ENCODE measurements around the gene ALDH1B1. TPM values are rescaled to one million over a fixed set of nuclear protein-coding genes. Genes with fewer than 3 reads are reported as not detected.

ALDH1B1 gene
- total RNA-seq, 1 experiment from 2014 or later = 46.6 TPM

DNA sequence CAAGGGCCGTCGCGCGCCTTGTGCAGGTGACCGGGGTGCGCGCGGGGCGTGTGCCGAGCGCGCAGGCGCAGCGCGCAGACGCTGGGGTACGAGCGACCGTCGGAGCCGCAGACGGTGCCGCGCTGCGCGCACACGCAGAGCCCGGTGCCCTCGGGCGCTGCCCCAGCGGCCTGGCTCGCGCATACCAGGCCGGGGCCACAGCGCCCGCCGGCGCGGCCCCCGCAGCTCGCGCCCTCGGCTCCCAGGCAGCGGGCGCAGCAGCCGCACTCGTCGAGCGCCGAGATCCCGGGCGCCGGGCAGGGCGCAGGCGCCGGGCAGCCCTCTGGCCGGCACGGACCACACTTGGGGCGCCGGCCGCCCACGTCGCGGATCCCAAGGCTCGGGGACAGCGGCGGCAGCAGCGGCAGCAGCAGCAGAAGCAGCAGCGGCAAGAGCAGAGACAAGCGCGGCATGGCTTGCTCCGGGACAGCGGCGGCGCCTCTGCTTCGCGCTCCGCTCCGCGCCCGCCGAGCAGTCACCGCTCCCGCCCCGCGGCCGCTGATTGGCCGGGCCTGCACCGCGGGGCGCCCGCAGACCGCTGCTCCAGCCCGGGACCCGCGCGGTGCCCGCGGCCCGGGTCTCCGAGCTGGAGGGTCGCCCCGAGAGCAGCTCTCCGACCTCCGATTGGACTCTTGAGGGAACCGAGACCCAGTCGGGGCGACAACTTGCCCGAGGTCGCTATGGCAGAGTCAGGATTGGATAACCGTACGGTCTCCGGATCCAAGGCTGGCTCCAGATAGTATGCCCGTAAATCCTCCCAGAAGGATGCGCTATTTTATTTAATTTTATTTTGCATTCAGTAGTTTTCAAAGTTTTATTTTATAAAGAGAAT lies 31.7 kb downstream of the ALDH1B1 start, which contains the start of gene IGFBPL1 (continued):
- no peak for TF ChIP-seq SP1 (IDR thresholded peaks at IDR 0.05; ENCODE audit: low read depth)

DNA sequence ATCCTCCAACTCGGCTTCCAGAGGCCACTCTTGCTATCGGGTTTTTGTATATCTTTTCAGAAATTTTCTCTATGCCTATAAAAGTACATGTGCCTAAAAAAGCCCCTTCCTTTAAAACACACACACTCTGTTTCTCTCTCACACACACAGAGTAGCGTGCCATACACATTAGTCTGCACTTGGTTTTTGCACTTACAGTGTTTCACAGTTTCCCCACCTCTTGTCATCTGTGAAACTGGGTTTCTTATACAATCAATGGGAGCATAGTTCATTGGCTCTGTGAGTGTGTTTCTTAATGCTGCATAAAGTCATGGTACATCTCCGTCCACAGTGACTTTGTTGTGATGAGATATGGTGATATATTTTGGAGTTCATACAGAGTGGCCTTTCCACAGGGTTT lies 32.4 kb downstream of the ALDH1B1 start:
- peaks cover 2% of the 10 kb centered on the region; the same call in 1 of the 2 replicates for H3K27me3 ChIP-seq (ENCODE audit: insufficient read depth, low read length)
- no peak for TF ChIP-seq SRF (IDR thresholded peaks at IDR 0.05; ENCODE audit: low read depth)
- TF ChIP-seq, protein P1, sequence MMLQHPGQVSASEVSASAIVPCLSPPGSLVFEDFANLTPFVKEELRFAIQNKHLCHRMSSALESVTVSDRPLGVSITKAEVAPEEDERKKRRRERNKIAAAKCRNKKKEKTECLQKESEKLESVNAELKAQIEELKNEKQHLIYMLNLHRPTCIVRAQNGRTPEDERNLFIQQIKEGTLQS (IDR thresholded peaks at IDR 0.05) = no peak
- TF ChIP-seq RAD21 (IDR thresholded peaks at IDR 0.05; ENCODE audit: low read depth) = no peak
- TF ChIP-seq JUND (IDR thresholded peaks at IDR 0.05) = no peak
- TF ChIP-seq SP1 (IDR thresholded peaks at IDR 0.05; ENCODE audit: low read depth) = no peak
- no peak for TF ChIP-seq CBX3 (IDR thresholded peaks at IDR 0.05; ENCODE audit: low read depth)
- TF ChIP-seq EZH2phosphoT487 (IDR thresholded peaks at IDR 0.05; ENCODE audit: borderline replicate concordance) = no peak
- no peak for TF ChIP-seq SIN3A (IDR thresholded peaks at IDR 0.05; ENCODE audit: low read depth)
- no peak for TF ChIP-seq REST (IDR thresholded peaks at IDR 0.05; ENCODE audit: low read depth)
- TF ChIP-seq POLR2A (IDR thresholded peaks at IDR 0.05; ENCODE audit: borderline replicate concordance, extremely low read depth, insufficient read depth, insufficient read length) = no peak
- TF ChIP-seq TCF7L2 (IDR thresholded peaks at IDR 0.05; ENCODE audit: borderline replicate concordance, extremely low read depth, insufficient read depth, insufficient read length) = no peak
- TF ChIP-seq YY1 (IDR thresholded peaks at IDR 0.05; ENCODE audit: extremely low read depth, insufficient replicate concordance, low read depth, low read length) = no peak
- TF ChIP-seq ELF1 (IDR thresholded peaks at IDR 0.05; ENCODE audit: borderline replicate concordance, low read depth) = no peak
- no peak for TF ChIP-seq EGR1 (IDR thresholded peaks at IDR 0.05; ENCODE audit: low read depth)
- TF ChIP-seq, protein P2, sequence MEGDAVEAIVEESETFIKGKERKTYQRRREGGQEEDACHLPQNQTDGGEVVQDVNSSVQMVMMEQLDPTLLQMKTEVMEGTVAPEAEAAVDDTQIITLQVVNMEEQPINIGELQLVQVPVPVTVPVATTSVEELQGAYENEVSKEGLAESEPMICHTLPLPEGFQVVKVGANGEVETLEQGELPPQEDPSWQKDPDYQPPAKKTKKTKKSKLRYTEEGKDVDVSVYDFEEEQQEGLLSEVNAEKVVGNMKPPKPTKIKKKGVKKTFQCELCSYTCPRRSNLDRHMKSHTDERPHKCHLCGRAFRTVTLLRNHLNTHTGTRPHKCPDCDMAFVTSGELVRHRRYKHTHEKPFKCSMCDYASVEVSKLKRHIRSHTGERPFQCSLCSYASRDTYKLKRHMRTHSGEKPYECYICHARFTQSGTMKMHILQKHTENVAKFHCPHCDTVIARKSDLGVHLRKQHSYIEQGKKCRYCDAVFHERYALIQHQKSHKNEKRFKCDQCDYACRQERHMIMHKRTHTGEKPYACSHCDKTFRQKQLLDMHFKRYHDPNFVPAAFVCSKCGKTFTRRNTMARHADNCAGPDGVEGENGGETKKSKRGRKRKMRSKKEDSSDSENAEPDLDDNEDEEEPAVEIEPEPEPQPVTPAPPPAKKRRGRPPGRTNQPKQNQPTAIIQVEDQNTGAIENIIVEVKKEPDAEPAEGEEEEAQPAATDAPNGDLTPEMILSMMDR (IDR thresholded peaks at IDR 0.05 in 2 of 3, conservative IDR thresholded peaks at IDR 0.05 in 1 of 3; ENCODE audit: borderline replicate concordance in 1 of 3, insufficient read depth in 1 of 3, low read depth in 2 of 3, low read length in 2 of 3) = no peak
- TF ChIP-seq, protein P3, sequence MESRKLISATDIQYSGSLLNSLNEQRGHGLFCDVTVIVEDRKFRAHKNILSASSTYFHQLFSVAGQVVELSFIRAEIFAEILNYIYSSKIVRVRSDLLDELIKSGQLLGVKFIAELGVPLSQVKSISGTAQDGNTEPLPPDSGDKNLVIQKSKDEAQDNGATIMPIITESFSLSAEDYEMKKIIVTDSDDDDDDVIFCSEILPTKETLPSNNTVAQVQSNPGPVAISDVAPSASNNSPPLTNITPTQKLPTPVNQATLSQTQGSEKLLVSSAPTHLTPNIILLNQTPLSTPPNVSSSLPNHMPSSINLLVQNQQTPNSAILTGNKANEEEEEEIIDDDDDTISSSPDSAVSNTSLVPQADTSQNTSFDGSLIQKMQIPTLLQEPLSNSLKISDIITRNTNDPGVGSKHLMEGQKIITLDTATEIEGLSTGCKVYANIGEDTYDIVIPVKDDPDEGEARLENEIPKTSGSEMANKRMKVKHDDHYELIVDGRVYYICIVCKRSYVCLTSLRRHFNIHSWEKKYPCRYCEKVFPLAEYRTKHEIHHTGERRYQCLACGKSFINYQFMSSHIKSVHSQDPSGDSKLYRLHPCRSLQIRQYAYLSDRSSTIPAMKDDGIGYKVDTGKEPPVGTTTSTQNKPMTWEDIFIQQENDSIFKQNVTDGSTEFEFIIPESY (IDR thresholded peaks at IDR 0.05; ENCODE audit: extremely low read depth, insufficient replicate concordance, low read length) = no peak
- TF ChIP-seq, protein P4, sequence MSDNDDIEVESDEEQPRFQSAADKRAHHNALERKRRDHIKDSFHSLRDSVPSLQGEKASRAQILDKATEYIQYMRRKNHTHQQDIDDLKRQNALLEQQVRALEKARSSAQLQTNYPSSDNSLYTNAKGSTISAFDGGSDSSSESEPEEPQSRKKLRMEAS (IDR thresholded peaks at IDR 0.05) = no peak

More for the DNA sequence above, 32.4 kb downstream of the ALDH1B1 start:
- no peak overlapping the region for H3K9ac ChIP-seq (ENCODE audit: low read length)
- H3K4me2 ChIP-seq (ENCODE audit: low read length) = no peak overlapping the region
- ATAC-seq (no peak), DNase-seq (ENCODE audit: low read depth, low spot score) (no peak)
- ChIA-PET POLR2A (no interaction called here), CTCF (no interaction called here), RAD21 (ENCODE audit: low non-redundant PET in 1 of 2, low total read pairs in 2 of 2, uncharacterized antibody in 2 of 2, unreplicated experiment in 2 of 2) (no interaction called here)
- no peak overlapping the region for H3K4me3 ChIP-seq (replicated peaks in 1 of 2; ENCODE audit: low read depth in 1 of 2, low read length in 2 of 2)
- no peak overlapping the region for H3K27ac ChIP-seq (ENCODE audit: low read depth, low read length)
- H4K20me1 ChIP-seq (ENCODE audit: insufficient read depth) = no peaks in the 10 kb centered on the region
- no peaks in the 10 kb centered on the region for H3K4me1 ChIP-seq (ENCODE audit: control insufficient read depth in 1 of 2, insufficient read depth in 2 of 2, low read length in 2 of 2)
- H3K9me2 ChIP-seq (ENCODE audit: insufficient read depth) = no peaks in the 10 kb centered on the region
- no TSS peak for BruUV-seq (replicated peaks)
- H3K79me2 ChIP-seq (ENCODE audit: insufficient read depth, low read length) = no peaks in the 10 kb centered on the region
- H2AFZ ChIP-seq (ENCODE audit: low read depth, low read length, poor library complexity, severe bottlenecking) = no peak overlapping the region
- intact Hi-C loops (cut with micrococcal nuclease) = no loop called here
- H3K9me3 ChIP-seq (ENCODE audit: control insufficient read depth in 1 of 2, insufficient read depth in 1 of 2, low read depth in 1 of 2, low read length in 2 of 2) = no peaks in the 10 kb centered on the region
- H3K36me3 ChIP-seq (ENCODE audit: control insufficient read depth in 1 of 2, insufficient read depth in 2 of 2, low read length in 2 of 2) = no peaks in the 10 kb centered on the region

All from HCT116 (cell line).